Measurements from ENCODE around the gene PRDM9.
A peak's percentile ranks its signal among the peaks of the same experiment; 100 is the strongest.
"Not testable (repeated sequence)": the region's sequence is repeated elsewhere in the genome, so short reads cannot be mapped to it uniquely, and the experiment has no call there.

The PRDM9 gene

DNA sequence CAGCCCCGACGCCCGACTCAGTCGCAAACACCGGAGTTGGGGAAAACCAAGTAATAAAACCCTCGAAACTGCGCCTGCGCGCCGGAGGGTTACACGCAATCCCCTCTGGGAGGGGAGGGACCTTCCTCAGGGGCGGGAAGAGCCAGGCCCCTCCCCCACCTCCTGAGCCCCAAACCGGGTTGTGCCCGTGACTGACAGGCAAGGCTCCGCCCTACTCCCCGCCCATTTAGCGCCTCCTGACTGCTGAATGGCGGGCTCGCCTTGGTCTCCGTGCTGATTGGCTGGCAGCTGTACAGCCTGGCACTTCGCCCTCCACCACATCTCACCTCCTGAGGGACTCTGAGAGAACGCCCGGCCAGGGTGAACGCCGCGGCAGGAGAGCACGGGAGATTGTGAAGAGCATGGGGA, at the start of gene PRDM9:
TSS of gene PRDM9 (plus strand) at position 332 of the 408 bp plus-strand sequence. CDS start 1,425 bp downstream, outside the sequence.
- DNase-seq = peak; percentile 13

GRCh38 chr5:23457780-23458179, 49.6 kb upstream of the PRDM9 start:
- DNase-seq = no peak

- no peak for DNase-seq
Measured at GRCh38 chr5:23459214-23459613, 48.2 kb upstream of the PRDM9 start.

- DNase-seq = no peak
Measured at GRCh38 chr5:23461576-23461975, 45.8 kb upstream of the PRDM9 start.

- no peak for DNase-seq
Measured at GRCh38 chr5:23466401-23466912, 41.0 kb upstream of the PRDM9 start.

GRCh38 chr5:23468658-23469057, 38.8 kb upstream of the PRDM9 start:
- no peak for DNase-seq

- no peak for DNase-seq
Measured at GRCh38 chr5:23473915-23474314, 33.5 kb upstream of the PRDM9 start.

GRCh38 chr5:23474315-23474714, 33.1 kb upstream of the PRDM9 start:
- DNase-seq = no peak

DNA sequence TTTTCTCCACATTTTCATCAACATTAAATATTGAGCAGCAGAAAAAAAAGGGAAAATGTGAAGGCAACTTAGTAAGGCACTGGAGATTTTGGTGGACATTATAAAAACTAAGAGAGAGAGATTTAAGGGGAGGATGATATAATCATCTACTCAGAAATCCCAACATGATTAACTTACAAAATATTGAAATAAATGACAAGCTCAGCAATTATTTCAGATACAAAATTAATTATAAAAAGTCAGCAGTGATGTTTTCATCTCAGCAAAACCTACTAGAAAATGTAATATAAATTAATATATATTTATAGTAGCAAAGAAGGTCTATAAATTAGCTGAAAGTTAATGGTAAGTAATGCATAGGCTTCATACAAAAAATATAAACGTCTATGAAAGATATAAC, 30.8 kb upstream of the PRDM9 start:
- no peak for DNase-seq

- DNase-seq = no peak
Measured at GRCh38 chr5:23482642-23483041, 24.8 kb upstream of the PRDM9 start.

DNA sequence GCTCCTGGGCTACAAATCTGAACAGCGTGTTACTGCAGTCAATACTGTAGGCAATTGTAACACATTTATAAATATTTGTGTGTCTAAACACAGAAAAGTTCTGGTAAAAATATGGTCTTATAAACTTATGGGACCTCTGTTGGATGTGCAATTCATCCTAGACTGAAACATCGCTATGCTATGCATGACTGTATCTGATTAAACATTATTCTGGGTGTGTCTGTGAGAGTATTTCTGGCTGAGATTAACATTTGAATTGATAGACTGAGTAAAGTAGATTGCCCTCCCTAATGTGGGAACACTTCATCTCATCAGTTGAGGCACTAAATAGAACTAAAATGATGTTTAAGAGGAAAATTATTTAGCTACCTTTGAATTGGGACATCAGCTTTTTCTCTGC, 24.3 kb upstream of the PRDM9 start:
- DNase-seq = no peak

- DNase-seq = no peak
Measured at GRCh38 chr5:23484096-23484495, 23.3 kb upstream of the PRDM9 start.

GRCh38 chr5:23486227-23486626, 21.2 kb upstream of the PRDM9 start:
- not testable (repeated sequence) for DNase-seq

DNA sequence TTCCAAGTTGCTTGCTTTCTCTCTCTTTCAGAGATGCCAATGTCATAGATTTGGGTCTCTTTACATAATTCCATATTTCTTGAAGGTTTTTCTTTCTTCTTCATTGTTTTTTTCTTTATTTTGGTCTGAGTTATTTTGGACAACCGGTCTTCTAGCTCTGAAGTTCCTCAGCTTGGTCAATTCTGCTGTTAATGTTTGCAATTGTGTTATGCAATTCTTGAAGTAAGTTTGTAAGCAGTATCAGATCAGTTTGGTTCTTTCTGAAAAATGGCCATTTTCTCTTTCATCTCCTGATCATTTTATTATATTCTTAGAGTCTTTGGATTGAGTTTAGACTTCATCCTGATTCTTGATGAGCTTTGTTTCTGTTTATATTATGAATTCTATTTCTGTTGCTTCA, 16.4 kb upstream of the PRDM9 start:
- no peak for DNase-seq

DNA sequence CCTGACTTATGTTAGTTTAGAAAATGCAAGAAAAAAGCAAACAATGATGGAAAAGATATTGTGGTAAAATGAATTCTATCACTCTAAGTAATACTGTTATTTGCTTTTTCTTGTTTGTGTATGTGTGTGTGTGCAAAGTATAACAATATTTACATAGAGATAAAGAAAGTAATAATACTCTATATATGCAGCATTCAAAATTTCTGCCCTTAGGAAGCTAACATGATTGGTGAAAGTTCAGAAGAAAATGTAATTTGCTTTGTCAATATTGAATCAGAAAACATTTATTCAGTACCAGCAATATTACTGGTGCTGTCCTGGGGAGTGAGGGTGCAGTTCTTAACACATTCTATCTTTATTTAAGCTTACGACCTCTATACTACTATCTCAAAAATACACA, 12.9 kb upstream of the PRDM9 start:
- DNase-seq = no peak

DNA sequence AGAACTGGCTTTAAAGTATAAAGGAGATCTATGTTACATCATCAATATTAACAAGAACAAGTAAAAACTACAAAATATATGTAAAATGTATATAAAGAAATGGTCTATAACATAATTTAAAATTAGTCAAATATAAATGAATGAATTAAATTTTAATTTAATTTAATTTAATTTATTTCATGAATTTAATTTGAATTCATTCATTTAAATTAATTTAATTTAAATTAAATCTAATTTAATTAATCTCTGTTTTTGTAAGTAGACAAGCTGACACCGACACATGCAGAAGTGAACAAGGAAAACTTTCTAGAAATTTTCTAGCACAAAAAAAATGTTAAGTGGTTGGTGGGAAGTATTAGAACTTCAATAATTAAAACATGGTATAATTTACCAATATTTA, 10.8 kb upstream of the PRDM9 start:
- DNase-seq = no peak

GRCh38 chr5:23506329-23507236, 826 bp upstream of the PRDM9 start:
- DNase-seq = no peak

DNA sequence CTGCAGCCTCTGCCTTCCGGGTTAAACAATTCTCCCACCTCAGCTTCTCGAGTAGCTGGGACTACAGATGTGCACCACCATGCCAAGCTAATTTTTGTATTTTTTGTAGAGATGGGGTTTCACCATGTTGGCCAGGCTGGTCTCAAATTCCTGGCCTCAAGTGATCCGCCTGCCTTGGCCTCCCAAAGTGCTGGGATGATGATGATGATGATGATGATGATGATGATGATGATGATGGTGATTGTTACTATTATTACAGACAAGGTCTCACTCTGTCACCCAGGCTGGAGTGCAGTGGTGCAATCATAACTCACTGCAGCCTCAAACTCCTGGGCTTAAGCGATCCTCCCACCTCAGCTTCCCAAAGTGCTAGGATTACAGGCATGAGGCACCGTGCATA, 3.0 kb downstream of the PRDM9 start:
- not testable (repeated sequence) for DNase-seq

- DNase-seq = no peak
Measured at GRCh38 chr5:23522553-23522952, 15.1 kb downstream of the PRDM9 start.

DNA sequence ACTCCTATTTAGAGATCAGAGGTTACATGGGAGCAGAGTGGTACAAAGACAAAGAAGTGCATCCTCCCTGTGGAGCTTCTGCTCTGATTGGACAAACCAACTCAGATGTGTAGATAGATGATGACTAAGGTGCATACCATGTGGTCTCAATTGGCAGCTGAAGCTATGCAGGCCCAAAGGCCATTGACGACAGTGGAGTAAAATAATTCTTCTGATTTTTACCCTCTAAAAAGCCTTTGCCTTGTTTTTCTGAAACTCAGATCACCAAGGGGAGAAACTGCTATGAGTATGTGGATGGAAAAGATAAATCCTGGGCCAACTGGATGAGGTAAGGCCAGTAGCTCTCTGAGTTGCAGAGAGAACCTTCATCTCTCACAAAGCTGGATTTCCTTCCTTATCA, 15.6 kb downstream of the PRDM9 start:
- DNase-seq = no peak

DNA sequence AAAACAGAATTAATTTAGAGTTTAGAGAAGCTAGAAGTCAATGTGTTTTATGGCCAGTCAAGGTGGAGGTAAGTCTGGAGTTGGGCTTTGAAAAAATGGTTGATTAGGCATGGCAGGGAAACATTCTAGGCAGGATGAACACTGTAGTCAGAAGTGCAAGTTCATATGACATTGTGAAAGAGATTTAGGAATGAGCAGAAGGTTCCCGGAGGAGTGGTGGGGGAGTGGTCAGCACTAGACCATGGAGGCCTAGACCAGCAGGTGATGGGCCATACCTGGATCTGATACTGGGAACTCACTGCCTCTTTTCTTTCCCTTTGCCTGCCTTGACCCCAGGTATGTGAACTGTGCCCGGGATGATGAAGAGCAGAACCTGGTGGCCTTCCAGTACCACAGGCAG, 16.6 kb downstream of the PRDM9 start:
- no peak for DNase-seq

GRCh38 chr5:23525751-23526150, 18.3 kb downstream of the PRDM9 start:
- no peak for DNase-seq

DNA sequence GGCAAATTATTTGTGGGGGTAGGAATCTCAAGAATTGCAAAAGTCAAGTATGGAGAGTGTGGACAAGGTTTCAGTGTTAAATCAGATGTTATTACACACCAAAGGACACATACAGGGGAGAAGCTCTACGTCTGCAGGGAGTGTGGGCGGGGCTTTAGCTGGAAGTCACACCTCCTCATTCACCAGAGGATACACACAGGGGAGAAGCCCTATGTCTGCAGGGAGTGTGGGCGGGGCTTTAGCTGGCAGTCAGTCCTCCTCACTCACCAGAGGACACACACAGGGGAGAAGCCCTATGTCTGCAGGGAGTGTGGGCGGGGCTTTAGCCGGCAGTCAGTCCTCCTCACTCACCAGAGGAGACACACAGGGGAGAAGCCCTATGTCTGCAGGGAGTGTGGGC, 19.2 kb downstream of the PRDM9 start:
- DNase-seq = not testable (repeated sequence)

GRCh38 chr5:23527216-23527920, 20.0 kb downstream of the PRDM9 start:
- DNase-seq = not testable (repeated sequence)
